ENCODE measurements around the gene SGSM2. TPM values are rescaled to one million over a fixed set of nuclear protein-coding genes. Genes with fewer than 3 reads are reported as not detected.

Gene SGSM2
- total RNA-seq, 1 donor from 2014 or later = 35.6 TPM

GRCh38 chr17:2397247-2398171, 60.2 kb downstream of the SGSM2 start:
- DNase-seq (ENCODE audit: low spot score) = no peak

GRCh38 chr17:2398182-2398581, 60.9 kb downstream of the SGSM2 start:
- DNase-seq (ENCODE audit: low spot score) = no peak

GRCh38 chr17:2398655-2399571, 61.6 kb downstream of the SGSM2 start:
- no peak for DNase-seq (ENCODE audit: low spot score)

GRCh38 chr17:2399572-2400473, 62.5 kb downstream of the SGSM2 start:
- DNase-seq (ENCODE audit: low spot score) = peak; percentile 99

- DNase-seq (ENCODE audit: low spot score) = no peak
These were observed 63.2 kb downstream of the SGSM2 start for GRCh38 chr17:2400474-2400866.

- peak; percentile 99 for DNase-seq (ENCODE audit: low spot score)
These were observed 63.6 kb downstream of the SGSM2 start, which contains the start of gene MNT for GRCh38 chr17:2400877-2401425. MNT (minus strand) TSS chr17:2401060; CDS start chr17:2400712, 348 bp downstream.

GRCh38 chr17:2401426-2402221, 64.3 kb downstream of the SGSM2 start:
- DNase-seq (ENCODE audit: low spot score) = peak; percentile 100

GRCh38 chr17:2402544-2402943, 65.2 kb downstream of the SGSM2 start:
- DNase-seq (ENCODE audit: low spot score) = no peak

- no peak for DNase-seq (ENCODE audit: low spot score)
These were observed 65.7 kb downstream of the SGSM2 start for GRCh38 chr17:2403044-2403443.

- no peak for DNase-seq (ENCODE audit: low spot score)
These were observed 68.1 kb downstream of the SGSM2 start for GRCh38 chr17:2405247-2405926.

GRCh38 chr17:2406271-2406902, 69.1 kb downstream of the SGSM2 start:
- DNase-seq (ENCODE audit: low spot score) = no peak

GRCh38 chr17:2406903-2407790, 69.8 kb downstream of the SGSM2 start:
- DNase-seq (ENCODE audit: low spot score) = no peak

GRCh38 chr17:2410951-2411350, 73.7 kb downstream of the SGSM2 start:
- no peak for DNase-seq (ENCODE audit: low spot score)

GRCh38 chr17:2412561-2413021, 75.3 kb downstream of the SGSM2 start:
- DNase-seq (ENCODE audit: low spot score) = no peak

- no peak for DNase-seq (ENCODE audit: low spot score)
These were observed 77.3 kb downstream of the SGSM2 start for GRCh38 chr17:2414446-2415064.

GRCh38 chr17:2415081-2415480, 77.8 kb downstream of the SGSM2 start:
- DNase-seq (ENCODE audit: low spot score) = no peak

Data from mesenteric fat pad (tissue), 1 donor.